HG03565 (cell line): ENCODE data around the gene EWSR1.

Experiments
- ATAC-seq: cut with Tn5 transposase; IDR thresholded peaks from one replicate; pipeline ENCODE4 v1.9.1; 2021; ENCODE audit warnings: mild to moderate bottlenecking, moderate library complexity; ENCODE audit not compliant: unreplicated experiment

The EWSR1 gene

GRCh38 chr22:29302402-29302680, 34.3 kb downstream of the EWSR1 start:
- no peak for ATAC-seq

- ATAC-seq: no peak
Measured at GRCh38 chr22:29302681-29303465, 34.8 kb downstream of the EWSR1 start.

- ATAC-seq: no peak
Measured at GRCh38 chr22:29305836-29306174, 37.7 kb downstream of the EWSR1 start.

GRCh38 chr22:29306175-29306834, 38.2 kb downstream of the EWSR1 start, which contains the start of gene GAS2L1:
TSS of gene GAS2L1 (plus strand) at chr22:29306650. CDS start at chr22:29308106, 1,456 bp downstream.
- ATAC-seq: no peak

GRCh38 chr22:29306835-29307595, 38.9 kb downstream of the EWSR1 start:
- no peak for ATAC-seq

- ATAC-seq: no peak
Measured at GRCh38 chr22:29307596-29308147, 39.6 kb downstream of the EWSR1 start.

- ATAC-seq: no peak
Measured at GRCh38 chr22:29308148-29308790, 40.2 kb downstream of the EWSR1 start.

GRCh38 chr22:29308791-29309262, 40.8 kb downstream of the EWSR1 start:
- no peak for ATAC-seq

- no peak for ATAC-seq
Measured at GRCh38 chr22:29309332-29310064, 41.4 kb downstream of the EWSR1 start.

GRCh38 chr22:29310065-29310862, 42.2 kb downstream of the EWSR1 start:
- ATAC-seq: no peak

- no peak for ATAC-seq
Measured at GRCh38 chr22:29310863-29311339, 42.8 kb downstream of the EWSR1 start.

GRCh38 chr22:29311464-29312217, 43.6 kb downstream of the EWSR1 start:
- ATAC-seq: no peak

GRCh38 chr22:29312218-29313125, 44.4 kb downstream of the EWSR1 start:
- ATAC-seq: no peak

GRCh38 chr22:29313126-29313575, 45.1 kb downstream of the EWSR1 start:
- ATAC-seq: no peak

GRCh38 chr22:29313576-29314466, 45.8 kb downstream of the EWSR1 start:
- no peak for ATAC-seq

- no peak for ATAC-seq
Measured at GRCh38 chr22:29314537-29315285, 46.6 kb downstream of the EWSR1 start.
